HG03575 (cell line): ENCODE measurements around the gene HS3ST3B1.

Source experiments
- ATAC-seq: cut with Tn5 transposase; IDR thresholded peaks from one replicate; pipeline ENCODE4 v1.9.1; 2021; ENCODE audit not compliant: unreplicated experiment, insufficient number of reproducible peaks, low FRiP score; ENCODE audit errors: extremely low read depth

The HS3ST3B1 gene

GRCh38 chr17:14300575-14301278 is at the start of gene HS3ST3B1:
Gene HS3ST3B1 (plus strand): TSS chr17:14301081. CDS start chr17:14301519, 438 bp downstream.
- ATAC-seq = peak; percentile 80

DNA sequence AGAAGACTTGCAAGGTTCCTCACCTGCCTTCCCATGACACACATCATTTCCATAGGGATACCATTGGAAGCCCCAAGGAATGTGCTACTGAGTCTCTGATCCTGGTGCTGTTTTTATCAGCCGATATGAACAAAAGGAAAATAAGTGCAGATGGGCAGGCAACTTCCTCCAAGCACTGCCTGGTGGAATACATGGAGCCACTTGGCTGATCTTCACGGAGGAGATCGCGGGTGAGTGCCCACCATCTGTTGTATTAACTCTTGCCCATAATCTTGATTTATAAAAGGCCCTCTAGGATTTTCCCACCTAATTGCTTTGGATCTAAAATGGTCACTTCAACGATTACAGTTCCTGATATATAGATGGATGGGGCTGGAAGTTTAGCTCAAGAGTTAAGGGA is 39.5 kb upstream of the HS3ST3B1 start:
- ATAC-seq = no peak

GRCh38 chr17:14268264-14268663 is 32.6 kb upstream of the HS3ST3B1 start:
- ATAC-seq = no peak

GRCh38 chr17:14269473-14269872 is 31.4 kb upstream of the HS3ST3B1 start:
- ATAC-seq = no peak

GRCh38 chr17:14270508-14270907 is 30.4 kb upstream of the HS3ST3B1 start:
- ATAC-seq = no peak

DNA sequence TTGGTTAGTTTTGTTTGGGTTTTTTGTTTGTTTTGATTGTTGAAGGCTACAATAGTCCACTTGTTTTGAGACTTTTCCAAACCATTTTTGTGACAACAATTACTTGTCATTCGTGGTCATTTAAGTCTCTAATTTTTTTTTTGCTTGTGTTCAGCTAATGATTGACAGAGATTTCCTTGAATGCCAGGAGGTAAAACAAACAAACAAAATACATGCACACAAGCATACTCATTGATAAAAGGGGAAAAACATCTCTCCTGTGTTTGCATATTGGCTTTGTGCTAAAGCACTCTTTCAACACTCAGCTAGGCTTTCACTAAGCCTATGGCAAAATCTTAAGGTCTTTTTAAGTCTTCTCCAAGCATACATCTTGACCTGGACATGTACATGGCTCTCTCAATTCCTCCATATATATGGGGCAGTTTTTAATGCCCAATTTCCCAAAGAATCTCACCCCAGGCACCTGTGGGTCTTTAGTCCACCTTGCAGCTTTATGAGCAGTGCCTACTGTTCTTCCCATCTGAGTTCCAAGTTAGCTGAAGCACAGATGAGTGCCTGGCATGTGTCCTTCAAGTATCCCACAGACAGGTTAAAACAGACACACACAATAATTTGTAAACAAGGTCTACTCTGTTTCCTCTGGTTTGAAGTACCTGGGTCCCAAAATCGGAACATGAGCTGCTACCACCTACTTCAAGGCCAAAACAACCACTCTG is 24.2 kb upstream of the HS3ST3B1 start:
- no peak for ATAC-seq

GRCh38 chr17:14281530-14281929 is 19.4 kb upstream of the HS3ST3B1 start:
- ATAC-seq = no peak

GRCh38 chr17:14282726-14283125 is 18.2 kb upstream of the HS3ST3B1 start:
- ATAC-seq = no peak

- ATAC-seq = no peak
Observed at GRCh38 chr17:14289162-14289561, 11.7 kb upstream of the HS3ST3B1 start.

DNA sequence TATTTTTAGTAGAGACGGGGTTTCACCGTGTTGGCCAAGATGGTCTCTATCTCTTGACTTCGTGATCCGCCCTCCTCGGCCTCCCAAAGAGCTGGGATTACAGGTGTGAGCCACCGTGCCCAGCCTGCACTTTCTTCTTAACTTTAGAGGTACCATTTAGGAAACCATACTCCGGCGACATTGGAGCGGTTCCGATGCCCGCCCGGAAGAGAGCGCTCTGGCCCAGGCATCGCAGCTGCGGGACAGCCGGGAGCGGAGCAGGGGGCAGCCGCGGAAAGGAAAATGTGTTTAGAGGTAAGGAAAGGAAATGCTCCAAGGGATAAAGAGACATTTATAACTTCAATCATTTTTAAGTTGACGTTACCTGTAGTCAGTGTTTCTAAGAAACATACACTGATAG is 6.0 kb upstream of the HS3ST3B1 start:
- no peak for ATAC-seq

DNA sequence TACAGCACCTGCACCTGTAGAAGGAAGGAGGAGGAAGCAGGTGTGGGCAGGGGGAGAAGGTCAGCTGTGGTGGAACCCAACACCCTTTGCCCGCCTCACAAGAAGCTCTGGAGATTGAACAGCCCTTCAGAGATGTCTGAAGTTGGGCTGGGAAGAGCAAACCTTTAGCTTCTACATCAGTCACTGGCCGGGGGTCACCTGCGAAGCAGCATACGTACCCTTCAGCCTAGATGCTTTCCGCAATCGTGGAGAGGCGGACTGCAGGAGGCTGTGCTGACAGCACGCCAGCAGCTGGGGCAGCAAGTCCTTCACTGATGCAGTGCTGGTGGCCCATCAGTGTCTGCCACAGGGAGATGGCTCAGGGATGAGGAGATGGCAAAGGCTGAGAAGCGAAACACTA is 5.2 kb upstream of the HS3ST3B1 start:
- no peak for ATAC-seq

- ATAC-seq = no peak
Observed at GRCh38 chr17:14296166-14296910, 4.5 kb upstream of the HS3ST3B1 start.

- ATAC-seq = no peak
Observed at GRCh38 chr17:14297161-14297851, 3.6 kb upstream of the HS3ST3B1 start.

- ATAC-seq = no peak
Observed at GRCh38 chr17:14298221-14298946, 2.5 kb upstream of the HS3ST3B1 start.

DNA sequence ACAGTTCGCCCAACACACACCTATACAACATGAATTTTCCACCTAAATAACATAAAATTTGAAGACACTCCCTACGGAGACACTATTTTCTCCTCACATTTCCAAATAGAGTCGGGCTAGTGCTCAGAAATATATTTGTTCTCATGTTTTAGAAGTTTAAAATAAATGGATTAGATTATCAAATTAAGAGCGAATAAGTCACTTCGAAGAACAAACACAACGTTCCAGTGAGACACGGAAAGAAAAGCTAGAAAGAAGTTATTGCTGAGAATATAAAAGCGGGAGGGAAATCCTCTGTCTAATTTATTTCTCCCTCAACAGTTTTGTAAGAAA is 2.0 kb upstream of the HS3ST3B1 start:
- ATAC-seq = no peak

DNA sequence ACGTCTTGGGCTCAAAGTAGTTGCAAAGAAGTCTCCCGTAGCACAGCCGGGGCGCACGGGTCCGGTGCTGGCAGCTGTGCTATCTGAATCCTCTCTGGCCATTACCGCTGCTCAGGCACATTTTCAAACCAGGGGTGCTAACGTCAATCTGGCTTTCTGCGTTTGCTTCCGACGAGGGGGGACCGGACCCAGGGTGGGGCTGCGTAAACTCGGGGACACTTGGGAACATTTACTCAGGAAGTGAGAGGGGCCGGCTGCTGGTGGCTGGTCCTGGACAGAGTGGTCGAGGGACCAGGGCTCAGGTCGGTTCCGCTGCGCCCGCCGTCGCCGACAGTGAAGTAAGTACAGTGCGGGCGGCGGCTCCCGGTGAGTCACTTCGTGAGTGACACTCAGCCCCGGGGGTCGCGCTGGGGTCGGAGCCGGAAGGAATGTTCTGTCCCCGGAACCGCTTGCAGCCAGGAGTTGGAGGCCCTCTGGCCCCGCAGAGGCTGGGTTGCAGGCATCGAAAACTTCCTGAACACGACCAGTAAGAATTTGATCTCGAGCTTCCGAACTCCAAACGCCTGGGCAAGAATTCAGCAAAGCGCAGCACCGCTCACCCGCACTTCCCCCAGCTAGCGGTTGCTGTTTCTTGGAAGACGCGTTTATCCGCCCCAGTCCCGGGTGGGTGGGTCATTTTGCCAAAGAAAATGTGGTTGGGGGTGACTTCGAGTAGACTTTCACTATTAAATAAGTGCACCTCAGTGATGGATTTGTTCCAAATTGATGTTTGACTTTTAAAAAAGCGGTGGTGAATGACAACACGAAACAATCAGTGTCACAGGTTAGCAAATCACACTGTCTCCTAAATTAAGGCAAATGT is 1.4 kb upstream of the HS3ST3B1 start:
- ATAC-seq = no peak

GRCh38 chr17:14301279-14302090 is 604 bp downstream of the HS3ST3B1 start:
- ATAC-seq = no peak
